Measurements from ENCODE around the gene TOMM6. TPM values are rescaled to one million over a fixed set of nuclear protein-coding genes. Genes with fewer than 3 reads are reported as not detected.
"Not testable (repeated sequence)": the region's sequence is repeated elsewhere in the genome, so short reads cannot be mapped to it uniquely, and the experiment has no call there.

The TOMM6 gene
- total RNA-seq, 2 experiments from 2014 or later: 131 to 277 TPM

- CTCF ChIA-PET (ENCODE audit: unreplicated experiment): interaction anchor here (1.0 kb wide), 1 partner anchor 57 kb away, joined by 3 read pairs; no protein-coding TSS in a partner anchor
- Histone ChIP-seq H3K9me2 (ENCODE audit: insufficient read depth, low read length) (no peaks in the 10 kb centered on the region), H3K79me2 (ENCODE audit: insufficient read depth, low read depth, low read length) (no peaks in the 10 kb centered on the region), H3K4me3 (ENCODE audit: low read depth, low read length, poor library complexity, severe bottlenecking) (no peak overlapping the region), H3K27ac (ENCODE audit: low read depth, low read length, poor library complexity, severe bottlenecking) (no peak overlapping the region), H4K20me1 (ENCODE audit: insufficient read depth, low read length) (no peaks in the 10 kb centered on the region), H3K4me1 (ENCODE audit: insufficient read depth, low read length, poor library complexity, severe bottlenecking) (peaks cover 18% of the 10 kb centered on the region), H3K4me2 (ENCODE audit: low read length) (no peak overlapping the region), H3K36me3 (ENCODE audit: insufficient read depth, low read length) (no peaks in the 10 kb centered on the region), H2AFZ (ENCODE audit: low read length) (no peak overlapping the region), H3K9me3 (ENCODE audit: low read length) (no peaks in the 10 kb centered on the region)
- no peak for DNase-seq (ENCODE audit: low spot score)
- TF ChIP-seq CTCF (conservative IDR thresholded peaks at IDR 0.05; ENCODE audit: low read length) (no peak), EZH2phosphoT487 (IDR thresholded peaks at IDR 0.05; ENCODE audit: borderline replicate concordance, low read depth, low read length) (no peak)
- BruUV-seq (replicated peaks): no TSS peak
- intact Hi-C loops (cut with micrococcal nuclease; ENCODE audit: unreplicated experiment): no loop called here
- POLR2A ChIA-PET: no interaction called here
These were observed 24.0 kb upstream of the TOMM6 start for GRCh38 chr6:41763470-41763869.

- H3K36me3 ChIP-seq (ENCODE audit: insufficient read depth, low read length); BruUV-seq (replicated peaks); H3K79me2 ChIP-seq (ENCODE audit: insufficient read depth, low read depth, low read length); H4K20me1 ChIP-seq (ENCODE audit: insufficient read depth, low read length); DNase-seq (ENCODE audit: low spot score); H3K27ac ChIP-seq (ENCODE audit: low read depth, low read length, poor library complexity, severe bottlenecking); H3K4me1 ChIP-seq (ENCODE audit: insufficient read depth, low read length, poor library complexity, severe bottlenecking); H2AFZ ChIP-seq (ENCODE audit: low read length); intact Hi-C loops (cut with micrococcal nuclease; ENCODE audit: unreplicated experiment); H3K4me3 ChIP-seq (ENCODE audit: low read depth, low read length, poor library complexity, severe bottlenecking); CTCF ChIA-PET (ENCODE audit: unreplicated experiment); H3K9me2 ChIP-seq (ENCODE audit: insufficient read depth, low read length); H3K4me2 ChIP-seq (ENCODE audit: low read length); H3K9me3 ChIP-seq (ENCODE audit: low read length): not testable (repeated sequence)
- POLR2A ChIA-PET: interaction anchor here (0.6 kb wide), 1 partner anchor 31 kb away, joined by 4 read pairs; no protein-coding TSS in a partner anchor
These were observed 21.3 kb upstream of the TOMM6 start for GRCh38 chr6:41766043-41766664.

GRCh38 chr6:41767112-41767833 is 20.2 kb upstream of the TOMM6 start:
- POLR2A ChIA-PET: interaction anchor here (0.6 kb wide), 1 partner anchor 30 kb away, joined by 4 read pairs; no protein-coding TSS in a partner anchor
- no peak overlapping the region for H3K4me2 ChIP-seq (ENCODE audit: low read length)
- H2AFZ ChIP-seq (ENCODE audit: low read length): no peak overlapping the region
- no peak for TF ChIP-seq CTCF (conservative IDR thresholded peaks at IDR 0.05; ENCODE audit: low read length)
- TF ChIP-seq EZH2phosphoT487 (IDR thresholded peaks at IDR 0.05; ENCODE audit: borderline replicate concordance, low read depth, low read length): no peak
- DNase-seq (ENCODE audit: low spot score): peak; percentile 20
- H3K9me2 ChIP-seq (ENCODE audit: insufficient read depth, low read length): no peaks in the 10 kb centered on the region
- H3K9me3 ChIP-seq (ENCODE audit: low read length): no peaks in the 10 kb centered on the region
- BruUV-seq (replicated peaks): no TSS peak
- peaks cover 7% of the 10 kb centered on the region for H3K4me1 ChIP-seq (ENCODE audit: insufficient read depth, low read length, poor library complexity, severe bottlenecking)
- H3K79me2 ChIP-seq (ENCODE audit: insufficient read depth, low read depth, low read length): no peaks in the 10 kb centered on the region
- CTCF ChIA-PET (ENCODE audit: unreplicated experiment): no interaction called here
- no peak overlapping the region for H3K27ac ChIP-seq (ENCODE audit: low read depth, low read length, poor library complexity, severe bottlenecking)
- intact Hi-C loops (cut with micrococcal nuclease; ENCODE audit: unreplicated experiment): no loop called here
- H3K36me3 ChIP-seq (ENCODE audit: insufficient read depth, low read length): peaks cover 17% of the 10 kb centered on the region; the same call in 1 of the 2 replicates
- H3K4me3 ChIP-seq (ENCODE audit: low read depth, low read length, poor library complexity, severe bottlenecking): no peak overlapping the region
- no peaks in the 10 kb centered on the region for H4K20me1 ChIP-seq (ENCODE audit: insufficient read depth, low read length)

Data from OCI-LY7 (cell line).